H9 (cell line): ENCODE data around the gene CDH22. TPM values are rescaled to one million over a fixed set of nuclear protein-coding genes. Genes with fewer than 3 reads are reported as not detected.

Experiments used
- DNase-seq: peaks from one replicate; pipeline ENCODE4 v3.0.0-alpha.2; 2017
- H2AFZ ChIP-seq: one replicate; pipeline ENCODE4 v1.6.1; 2013; ENCODE audit warnings: mild to moderate bottlenecking, low read length, control low read depth, moderate library complexity
- H2AK5ac ChIP-seq: 2 replicates; pipeline ENCODE4 v1.6.1; 2013; ENCODE audit warnings: low read length, control low read depth, mixed read lengths; ENCODE audit not compliant: insufficient read length
- H2BK120ac ChIP-seq: one replicate; pipeline ENCODE4 v1.6.1; 2013; ENCODE audit warnings: low read depth, mild to moderate bottlenecking, low read length, control low read depth, inconsistent platforms; ENCODE audit not compliant: poor library complexity, severe bottlenecking
- H2BK12ac ChIP-seq: 2 replicates; pipeline ENCODE4 v1.6.1; 2013; ENCODE audit warnings: low read length, control low read depth, mixed read lengths, low read depth; ENCODE audit not compliant: insufficient read length
- H2BK15ac ChIP-seq: 2 replicates; pipeline ENCODE4 v1.6.1; 2013; ENCODE audit warnings: low read depth, low read length, control low read depth
- H2BK20ac ChIP-seq: one replicate; pipeline ENCODE4 v1.6.1; 2013; ENCODE audit warnings: low read depth, mild to moderate bottlenecking, low read length, control low read depth, inconsistent platforms; ENCODE audit not compliant: poor library complexity, severe bottlenecking
- H2BK5ac ChIP-seq: 2 replicates; pipeline ENCODE4 v1.6.1; 2013; ENCODE audit warnings: low read length, control low read depth, mixed read lengths; ENCODE audit not compliant: insufficient read length
- H3K14ac ChIP-seq: 2 replicates; pipeline ENCODE4 v1.6.1; 2013; ENCODE audit warnings: low read length, control low read depth; ENCODE audit not compliant: insufficient read depth
- H3K18ac ChIP-seq: 2 replicates; pipeline ENCODE4 v1.6.1; 2013; ENCODE audit warnings: low read depth, mild to moderate bottlenecking, mixed read lengths, low read length, control low read depth; ENCODE audit not compliant: insufficient read length
- H3K23ac ChIP-seq: 2 replicates; pipeline ENCODE4 v1.6.1; 2013; ENCODE audit warnings: low read length, control low read depth, mixed read lengths, low read depth; ENCODE audit not compliant: insufficient read length
- H3K23me2 ChIP-seq: 2 replicates; pipeline ENCODE4 v1.6.1; 2013; ENCODE audit warnings: low read depth, mild to moderate bottlenecking, mixed read lengths, low read length, control low read depth; ENCODE audit not compliant: insufficient read length, poor library complexity, severe bottlenecking
- H3K27ac ChIP-seq: 2 replicates; pipeline ENCODE4 v1.5.1; 2013; ENCODE audit warnings: low read length, control low read depth, mixed read lengths, low read depth; ENCODE audit not compliant: insufficient read length
- H3K27me3 ChIP-seq: 2 replicates; pipeline ENCODE4 v1.6.1; 2013; ENCODE audit warnings: low read length, control low read depth, inconsistent platforms; ENCODE audit not compliant: insufficient read depth
- H3K4ac ChIP-seq: 2 replicates; pipeline ENCODE4 v1.6.1; 2013; ENCODE audit warnings: low read depth, mild to moderate bottlenecking, control low read depth, inconsistent platforms, low read length, moderate library complexity
- H3K4me1 ChIP-seq: 2 replicates; pipeline ENCODE4 v1.6.1; 2013; ENCODE audit warnings: low read length, control low read depth, inconsistent platforms; ENCODE audit not compliant: insufficient read depth
- H3K4me2 ChIP-seq: 2 replicates; pipeline ENCODE4 v1.6.1; 2013; ENCODE audit warnings: low read length, control low read depth, mixed read lengths; ENCODE audit not compliant: insufficient read length, insufficient read depth
- H3K56ac ChIP-seq: 2 replicates; pipeline ENCODE4 v1.6.1; 2013; ENCODE audit warnings: low read depth, mild to moderate bottlenecking, mixed read lengths, low read length, control low read depth; ENCODE audit not compliant: insufficient read length
- H3K79me1 ChIP-seq: 2 replicates; pipeline ENCODE4 v1.6.1; 2013; ENCODE audit warnings: low read depth, mild to moderate bottlenecking, moderate library complexity, low read length, control low read depth, inconsistent platforms; ENCODE audit not compliant: insufficient read depth, poor library complexity, severe bottlenecking
- H3K79me2 ChIP-seq: 2 replicates; pipeline ENCODE4 v1.6.1; 2013; ENCODE audit warnings: low read length, control low read depth, inconsistent platforms; ENCODE audit not compliant: insufficient read depth
- H3K9ac ChIP-seq: 2 replicates; pipeline ENCODE4 v1.6.1; 2013; ENCODE audit warnings: low read length, control low read depth, mixed read lengths; ENCODE audit not compliant: insufficient read length; ENCODE audit errors: extremely low read depth
- H3K9me3 ChIP-seq: one replicate; pipeline ENCODE4 v1.6.1; 2013; ENCODE audit warnings: low read depth, low read length, inconsistent platforms; ENCODE audit not compliant: control insufficient read depth
- H3T11ph ChIP-seq: one replicate; pipeline ENCODE4 v1.6.1; 2013; ENCODE audit warnings: mild to moderate bottlenecking, low read length, control low read depth, inconsistent platforms
- H4K20me1 ChIP-seq: one replicate; pipeline ENCODE4 v1.6.1; 2013; ENCODE audit not compliant: control insufficient read depth, insufficient read length, insufficient read depth
- H4K5ac ChIP-seq: 2 replicates; pipeline ENCODE4 v1.6.1; 2013; ENCODE audit warnings: low read depth, mild to moderate bottlenecking, mixed read lengths, low read length, control low read depth; ENCODE audit not compliant: insufficient read length
- H4K8ac ChIP-seq: replicated peaks from 2 replicates; pipeline ENCODE4 v1.6.1; 2013; ENCODE audit warnings: low read length, control low read depth, mixed read lengths, low read depth; ENCODE audit not compliant: insufficient read length
- H4K91ac ChIP-seq: 2 replicates; pipeline ENCODE4 v1.6.1; 2013; ENCODE audit warnings: low read depth, mild to moderate bottlenecking, moderate library complexity, mixed read lengths, low read length, control low read depth; ENCODE audit not compliant: insufficient read length
- H3K27ac Mint-ChIP-seq, 3 experiments: 2 replicates in 2 of 3; 3 replicates in 1 of 3; pipeline ENCODE4 v1.8.0; 2020 to 2021; ENCODE audit warnings: mixed read lengths in 3 of 3, mild to moderate bottlenecking in 1 of 3, moderate library complexity in 1 of 3
- H3K27me3 Mint-ChIP-seq: 2 replicates; pipeline ENCODE4 v1.8.0; 2021; ENCODE audit warnings: low read depth, mild to moderate bottlenecking, moderate library complexity, mixed read lengths
- H3K36me3 Mint-ChIP-seq, 3 experiments: 2 replicates in 2 of 3; 3 replicates in 1 of 3; pipeline ENCODE4 v1.8.0; 2020 to 2021; ENCODE audit warnings: low read depth in 3 of 3, mixed read lengths in 3 of 3; ENCODE audit not compliant: insufficient read depth in 1 of 3
- H3K4me1 Mint-ChIP-seq, 2 experiments: 2 replicates each; pipeline ENCODE4 v1.8.0; 2020; ENCODE audit warnings: mixed read lengths in 2 of 2
- H3K4me3 Mint-ChIP-seq, 2 experiments: 2 replicates in 1 of 2; 3 replicates in 1 of 2; pipeline ENCODE4 v1.8.0; 2020 to 2021; ENCODE audit warnings: mild to moderate bottlenecking in 2 of 2, mixed read lengths in 2 of 2, moderate library complexity in 1 of 2
- H3K9me3 Mint-ChIP-seq, 2 experiments: 2 replicates in 1 of 2; 3 replicates in 1 of 2; pipeline ENCODE4 v1.8.0; 2020; ENCODE audit warnings: mild to moderate bottlenecking in 2 of 2, mixed read lengths in 2 of 2, moderate library complexity in 1 of 2
- WGBS: extraction: QIAGEN DNeasy Blood & Tissue Kit; methylation state at CpG from one replicate; pipeline ENCODE4 v1.1.7; 2013; ENCODE audit warnings: missing lambda C conversion rate, low lambda C conversion rate, mixed read lengths; ENCODE audit not compliant: insufficient read length; ENCODE audit errors: extremely low coverage; 5-methylcytosine and 5-hydroxymethylcytosine counted together
- total RNA-seq: library from RNA; stranded (reverse); gene quantifications from 2 replicates; pipeline ENCODE4 v1.2.1, GENCODE V29; 2021
- TF ChIP-seq, protein P1 (sequence below): fragments of 200-600 bp; sonication (generic); conservative IDR thresholded peaks from 3 replicates; pipeline ENCODE4 v1.8.0; 2021; ENCODE audit warnings: antibody characterized with exemption, mild to moderate bottlenecking

Gene CDH22
- total RNA-seq, 1 experiment from 2014 or later: not detected

DNA sequence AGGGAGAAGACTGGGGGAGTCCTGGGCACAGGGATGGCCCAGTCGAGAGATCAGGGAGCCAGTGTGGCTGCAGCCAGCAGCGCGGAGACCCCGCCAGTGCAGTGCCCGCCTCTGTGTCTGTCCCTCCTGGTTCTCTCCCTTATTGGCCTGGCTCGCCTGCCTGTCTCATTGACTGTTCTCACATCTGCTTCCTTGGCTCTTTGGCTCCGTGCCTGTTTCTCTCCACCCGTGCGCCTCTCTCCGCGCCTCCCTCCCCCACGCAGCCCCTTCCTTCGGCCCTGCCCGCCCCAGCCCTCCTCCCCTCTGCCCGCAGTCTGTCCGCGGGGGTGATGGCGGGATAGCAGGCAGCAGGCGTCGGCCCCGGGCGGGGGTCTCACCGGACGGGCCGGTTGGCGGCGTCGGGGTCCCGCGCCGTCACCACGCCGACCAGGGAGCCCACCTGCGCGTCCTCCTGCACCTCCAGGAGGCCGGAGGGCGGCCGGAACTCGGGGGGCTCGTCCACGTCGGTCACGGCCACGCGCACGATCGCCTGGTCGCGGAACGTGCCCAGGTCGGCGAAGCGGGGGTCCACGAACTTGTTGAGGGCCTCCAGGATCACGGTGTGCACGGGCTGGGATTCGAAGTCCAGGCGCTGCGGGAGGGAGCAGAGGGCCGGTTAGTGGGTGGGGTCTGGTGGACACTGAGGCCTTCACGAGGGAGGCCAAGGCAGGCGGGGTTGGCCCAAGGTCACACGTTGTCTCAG, 98.2 kb downstream of the CDH22 start:
- Histone ChIP-seq H3K27me3 (no peaks in the 10 kb centered on the region), H3K79me1 (no peaks in the 10 kb centered on the region), H3K79me2 (no peaks in the 10 kb centered on the region), H3K9me3 (no peaks in the 10 kb centered on the region), H4K91ac (no peak overlapping the region), H3T11ph (no peak overlapping the region), H3K23ac (no peak overlapping the region), H3K4me1 (no peaks in the 10 kb centered on the region), H3K4me2 (no peak overlapping the region), H3K56ac (no peak overlapping the region), H2BK120ac (no peak overlapping the region), H2BK15ac (no peak overlapping the region), H2BK12ac (no peak overlapping the region), H3K23me2 (no peaks in the 10 kb centered on the region), H4K8ac (no peak overlapping the region), H3K18ac (no peak overlapping the region), H3K4ac (no peak overlapping the region), H3K14ac (0 out of 2 replicates have a peak overlapping the region, but pooled peaks have one; percentile 9), H4K5ac (no peak overlapping the region), H3K9ac (no peak overlapping the region), H4K20me1 (no peaks in the 10 kb centered on the region), H3K27ac (no peak overlapping the region), H2AK5ac (no peak overlapping the region), H2AFZ (no peak overlapping the region), H2BK5ac (no peak overlapping the region), H2BK20ac (no peak overlapping the region)
- no peaks in the 10 kb centered on the region for H3K36me3 Mint-ChIP-seq
- TF ChIP-seq, protein P1, sequence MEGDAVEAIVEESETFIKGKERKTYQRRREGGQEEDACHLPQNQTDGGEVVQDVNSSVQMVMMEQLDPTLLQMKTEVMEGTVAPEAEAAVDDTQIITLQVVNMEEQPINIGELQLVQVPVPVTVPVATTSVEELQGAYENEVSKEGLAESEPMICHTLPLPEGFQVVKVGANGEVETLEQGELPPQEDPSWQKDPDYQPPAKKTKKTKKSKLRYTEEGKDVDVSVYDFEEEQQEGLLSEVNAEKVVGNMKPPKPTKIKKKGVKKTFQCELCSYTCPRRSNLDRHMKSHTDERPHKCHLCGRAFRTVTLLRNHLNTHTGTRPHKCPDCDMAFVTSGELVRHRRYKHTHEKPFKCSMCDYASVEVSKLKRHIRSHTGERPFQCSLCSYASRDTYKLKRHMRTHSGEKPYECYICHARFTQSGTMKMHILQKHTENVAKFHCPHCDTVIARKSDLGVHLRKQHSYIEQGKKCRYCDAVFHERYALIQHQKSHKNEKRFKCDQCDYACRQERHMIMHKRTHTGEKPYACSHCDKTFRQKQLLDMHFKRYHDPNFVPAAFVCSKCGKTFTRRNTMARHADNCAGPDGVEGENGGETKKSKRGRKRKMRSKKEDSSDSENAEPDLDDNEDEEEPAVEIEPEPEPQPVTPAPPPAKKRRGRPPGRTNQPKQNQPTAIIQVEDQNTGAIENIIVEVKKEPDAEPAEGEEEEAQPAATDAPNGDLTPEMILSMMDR: no peak
- H3K4me3 Mint-ChIP-seq: no peak overlapping the region
- no peak for DNase-seq
- no CpG with 5 or more reads among the region's 63 CpGs for whole genome bisulfite sequencing
- peaks cover 18% of the 10 kb centered on the region for H3K27me3 Mint-ChIP-seq
- no peak overlapping the region for H3K27ac Mint-ChIP-seq
- peaks cover 12 to 33% of the 10 kb centered on the region in 2 experiments for H3K4me1 Mint-ChIP-seq
- no peaks in the 10 kb centered on the region; a peak in 2 of 5 replicates for H3K9me3 Mint-ChIP-seq
